GM23338 (cell line): ENCODE results near the gene IRF8. TPM values are rescaled to one million over a fixed set of nuclear protein-coding genes. Genes with fewer than 3 reads are reported as not detected.

Experiments
- ATAC-seq: fragments of 200-7000 bp; cut with Tn5 transposase; 3 replicates; pipeline ENCODE4 v1.9.1; 2020
- DNase-seq: peaks from one replicate; pipeline ENCODE4 v3.0.0-alpha.2; 2015; ENCODE audit warnings: low spot score
- H2AFZ ChIP-seq: fragments of 200-600 bp; sonication (generic); 2 replicates; pipeline ENCODE4 v1.8.0; 2016; ENCODE audit warnings: antibody characterized with exemption, mild to moderate bottlenecking, moderate library complexity
- H3F3A ChIP-seq: fragments of 200-600 bp; sonication (generic); replicated peaks from 2 replicates; pipeline ENCODE4 v1.8.0; 2017; ENCODE audit warnings: antibody characterized with exemption, mixed run types, low read depth
- H3K27ac ChIP-seq: fragments of 200-600 bp; sonication (generic); 2 replicates; pipeline ENCODE4 v1.6.1; 2016; ENCODE audit warnings: low read depth
- H3K27me3 ChIP-seq: fragments of 200-600 bp; sonication (generic); 2 replicates; pipeline ENCODE4 v1.8.0; 2016; ENCODE audit warnings: mild to moderate bottlenecking, mixed run types, moderate library complexity; ENCODE audit not compliant: insufficient read depth
- H3K36me3 ChIP-seq: fragments of 200-600 bp; sonication (generic); 2 replicates; pipeline ENCODE4 v1.8.0; 2016; ENCODE audit warnings: mild to moderate bottlenecking; ENCODE audit not compliant: insufficient read depth
- H3K4me1 ChIP-seq: fragments of 200-600 bp; sonication (generic); 2 replicates; pipeline ENCODE4 v1.8.0; 2016; ENCODE audit warnings: mild to moderate bottlenecking, moderate library complexity; ENCODE audit not compliant: insufficient read depth
- H3K4me2 ChIP-seq: fragments of 200-600 bp; sonication (generic); 2 replicates; pipeline ENCODE4 v1.7.1; 2017; ENCODE audit warnings: mixed run types
- H3K4me3 ChIP-seq: fragments of 200-600 bp; sonication (generic); 2 replicates; pipeline ENCODE4 v1.6.1; 2016; ENCODE audit warnings: mixed run types
- H3K79me2 ChIP-seq: fragments of 200-600 bp; sonication (generic); replicated peaks from 2 replicates; pipeline ENCODE4 v1.8.0; 2017; ENCODE audit warnings: mild to moderate bottlenecking; ENCODE audit not compliant: insufficient read depth
- H3K9me2 ChIP-seq: fragments of 200-600 bp; sonication (generic); 2 replicates; pipeline ENCODE4 v1.8.0; 2017; ENCODE audit not compliant: insufficient read depth
- H4K20me1 ChIP-seq: fragments of 200-600 bp; sonication (generic); replicated peaks from 2 replicates; pipeline ENCODE4 v1.8.0; 2017; ENCODE audit warnings: mild to moderate bottlenecking; ENCODE audit not compliant: insufficient read depth
- H3K27ac Mint-ChIP-seq: 2 replicates; pipeline ENCODE4 v1.8.0; 2020; ENCODE audit warnings: inconsistent platforms, mild to moderate bottlenecking, moderate library complexity, mixed read lengths
- H3K27me3 Mint-ChIP-seq: 3 replicates; pipeline ENCODE4 v1.8.0; 2022; ENCODE audit warnings: low read depth, mild to moderate bottlenecking, moderate library complexity, mixed read lengths, inconsistent platforms; ENCODE audit not compliant: insufficient read depth, poor library complexity
- H3K36me3 Mint-ChIP-seq: 3 replicates; pipeline ENCODE4 v1.8.0; 2021; ENCODE audit warnings: low read depth, mild to moderate bottlenecking, inconsistent platforms, moderate library complexity, mixed read lengths
- H3K4me1 Mint-ChIP-seq: 3 replicates; pipeline ENCODE4 v1.8.0; 2020; ENCODE audit warnings: mild to moderate bottlenecking, inconsistent platforms, mixed read lengths
- H3K4me3 Mint-ChIP-seq: 3 replicates; pipeline ENCODE4 v1.8.0; 2021; ENCODE audit warnings: moderate library complexity, mild to moderate bottlenecking, inconsistent platforms, mixed read lengths
- H3K9me3 Mint-ChIP-seq: 3 replicates; pipeline ENCODE4 v1.8.0; 2020; ENCODE audit warnings: moderate library complexity, mild to moderate bottlenecking, inconsistent platforms, mixed read lengths
- CTCF ChIP-seq, 2 experiments: fragments of 200-600 bp in 1 of 2; sonication (generic) in 1 of 2; conservative IDR thresholded peaks; 2 replicates each; pipeline versions ENCODE4 v1.5.1 to v1.6.1; 2016 to 2017; ENCODE audit warnings: antibody characterized with exemption in 2 of 2, low read depth in 2 of 2, mild to moderate bottlenecking in 2 of 2, moderate library complexity in 1 of 2
- ETS1 ChIP-seq: IDR thresholded peaks from 2 replicates; pipeline ENCODE4 v1.6.1; 2016; ENCODE audit warnings: antibody characterized with exemption
- EZH2 ChIP-seq: fragments of 200-600 bp; sonication (generic); IDR thresholded peaks from one replicate; pipeline ENCODE4 v1.8.0; 2017; ENCODE audit warnings: antibody characterized with exemption, mild to moderate bottlenecking, low read depth; ENCODE audit not compliant: unreplicated experiment
- JUNB ChIP-seq: IDR thresholded peaks from one replicate; pipeline ENCODE4 v1.6.1; 2016; ENCODE audit warnings: antibody characterized with exemption; ENCODE audit not compliant: unreplicated experiment
- POLR2AphosphoS5 ChIP-seq: IDR thresholded peaks from 2 replicates; pipeline ENCODE4 v1.6.1; 2016; ENCODE audit warnings: antibody characterized with exemption, low read depth
- REST ChIP-seq: IDR thresholded peaks from one replicate; pipeline ENCODE4 v1.6.1; 2018; ENCODE audit warnings: antibody characterized with exemption; ENCODE audit not compliant: unreplicated experiment
- STAT1 ChIP-seq: IDR thresholded peaks from one replicate; pipeline ENCODE4 v1.6.1; 2016; ENCODE audit warnings: antibody characterized with exemption; ENCODE audit not compliant: unreplicated experiment
- ZNF114 ChIP-seq: fragments of 250-450 bp; sonication (Bioruptor Pico); IDR thresholded peaks from 2 replicates; pipeline ENCODE4 v1.5.0; 2020; ENCODE audit warnings: mild to moderate bottlenecking, moderate library complexity
- ZNF331 ChIP-seq: fragments of 250-450 bp; sonication (Bioruptor Pico); IDR thresholded peaks from 2 replicates; pipeline ENCODE4 v1.5.0; 2020; ENCODE audit warnings: low read depth, mild to moderate bottlenecking, moderate library complexity
- ZNF462 ChIP-seq: fragments of 250-450 bp; sonication (Bioruptor Pico); IDR thresholded peaks from 2 replicates; pipeline ENCODE4 v1.5.0; 2020; ENCODE audit warnings: mild to moderate bottlenecking, moderate library complexity
- polyA plus RNA-seq: library from polyadenylated mRNA; unstranded; fragments of >200 nt; fragmentation: Nextera tagmentation; extraction: Ambion mirVana; gene quantifications from 2 replicates; pipeline ENCODE4 v1.2.1, GENCODE V29; 2016
- total RNA-seq: library from RNA; depleted of rRNA; stranded (reverse); fragments of >200 nt; shearing (Covaris generic); gene quantifications from 2 replicates; pipeline ENCODE4 v1.2.3, GENCODE V29; 2014

IRF8 gene
- total and polyA plus RNA-seq, 2 experiments from 2014 or later = 0.47 to 2.8 TPM

GRCh38 chr16:85878875-85879274, 20.1 kb upstream of the IRF8 start (continued):
- TF ChIP-seq ZNF462 (CRISPR knock-in tag) = no peak
- no peak for TF ChIP-seq ETS1

GRCh38 chr16:85879549-85879948, 19.4 kb upstream of the IRF8 start:
- H3K36me3 Mint-ChIP-seq = no peaks in the 10 kb centered on the region
- no peaks in the 10 kb centered on the region for H3K27me3 ChIP-seq
- H3K27ac Mint-ChIP-seq = no peak overlapping the region
- TF ChIP-seq REST (no peak), ETS1 (no peak), POLR2AphosphoS5 (no peak), JUNB (no peak), EZH2 (no peak), CTCF (conservative IDR thresholded peaks at IDR 0.05; ENCODE audit: low read depth in 2 of 2) (no peak), ZNF331 (CRISPR knock-in tag) (no peak), ZNF114 (CRISPR knock-in tag) (no peak), STAT1 (no peak)

More at GRCh38 chr16:85879549-85879948, 19.4 kb upstream of the IRF8 start:
- Mint-ChIP-seq H3K4me3 (no peak overlapping the region), H3K9me3 (no peaks in the 10 kb centered on the region; the same call in 2 of the 3 replicates), H3K27me3 (peaks cover 8% of the 10 kb centered on the region), H3K4me1 (no peaks in the 10 kb centered on the region)
- DNase-seq (no peak), ATAC-seq (no peak)
- H3K4me2 ChIP-seq = no peak overlapping the region
- no peak overlapping the region for H2AFZ ChIP-seq
- H3K4me1 ChIP-seq = no peaks in the 10 kb centered on the region
- no peaks in the 10 kb centered on the region for H3K9me2 ChIP-seq
- no peaks in the 10 kb centered on the region for H3F3A ChIP-seq
- no peak overlapping the region for H3K27ac ChIP-seq
- no peaks in the 10 kb centered on the region for H3K36me3 ChIP-seq
- no peaks in the 10 kb centered on the region for H3K79me2 ChIP-seq
- H3K4me3 ChIP-seq = no peak overlapping the region
- H4K20me1 ChIP-seq = no peaks in the 10 kb centered on the region
